GM18502 (cell line): Measurements from ENCODE around the gene LYZL2.
"Not testable (repeated sequence)": the region's sequence is repeated elsewhere in the genome, so short reads cannot be mapped to it uniquely, and the experiment has no call there.

Source experiments
- ATAC-seq: cut with Tn5 transposase; IDR thresholded peaks from one replicate; pipeline ENCODE4 v1.9.1; 2021; ENCODE audit warnings: mild to moderate bottlenecking; ENCODE audit not compliant: unreplicated experiment, poor library complexity

Gene LYZL2

DNA sequence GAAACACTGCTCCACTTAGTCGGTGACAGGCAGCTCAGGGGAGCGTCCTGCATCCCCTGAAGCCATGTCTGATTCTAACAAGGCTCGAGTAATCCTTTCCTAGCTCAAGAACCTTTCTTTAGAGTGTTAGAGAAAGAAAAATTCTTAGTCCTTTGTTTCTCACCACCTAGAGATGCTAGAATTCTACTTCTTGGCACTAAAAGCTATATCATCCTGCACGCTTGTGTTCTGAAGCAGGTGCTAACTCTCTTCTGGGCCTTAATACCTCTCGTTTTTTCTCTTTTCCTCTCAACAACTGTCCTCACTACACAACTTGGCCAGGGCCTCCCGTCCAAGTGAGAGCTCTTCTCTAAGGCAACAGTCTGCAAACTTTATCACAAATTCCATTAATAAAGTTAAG is at the start of gene LYZL2:
TSS of gene LYZL2 (minus strand) at position 101 of the 400 bp plus-strand sequence. CDS start 2,838 bp downstream, outside the sequence.
- no peak for ATAC-seq

- peak; percentile 73 for ATAC-seq
Measured at GRCh38 chr10:30677616-30678015, 48.1 kb upstream of the LYZL2 start.

GRCh38 chr10:30677146-30677545 is 47.6 kb upstream of the LYZL2 start:
- not testable (repeated sequence) for ATAC-seq

DNA sequence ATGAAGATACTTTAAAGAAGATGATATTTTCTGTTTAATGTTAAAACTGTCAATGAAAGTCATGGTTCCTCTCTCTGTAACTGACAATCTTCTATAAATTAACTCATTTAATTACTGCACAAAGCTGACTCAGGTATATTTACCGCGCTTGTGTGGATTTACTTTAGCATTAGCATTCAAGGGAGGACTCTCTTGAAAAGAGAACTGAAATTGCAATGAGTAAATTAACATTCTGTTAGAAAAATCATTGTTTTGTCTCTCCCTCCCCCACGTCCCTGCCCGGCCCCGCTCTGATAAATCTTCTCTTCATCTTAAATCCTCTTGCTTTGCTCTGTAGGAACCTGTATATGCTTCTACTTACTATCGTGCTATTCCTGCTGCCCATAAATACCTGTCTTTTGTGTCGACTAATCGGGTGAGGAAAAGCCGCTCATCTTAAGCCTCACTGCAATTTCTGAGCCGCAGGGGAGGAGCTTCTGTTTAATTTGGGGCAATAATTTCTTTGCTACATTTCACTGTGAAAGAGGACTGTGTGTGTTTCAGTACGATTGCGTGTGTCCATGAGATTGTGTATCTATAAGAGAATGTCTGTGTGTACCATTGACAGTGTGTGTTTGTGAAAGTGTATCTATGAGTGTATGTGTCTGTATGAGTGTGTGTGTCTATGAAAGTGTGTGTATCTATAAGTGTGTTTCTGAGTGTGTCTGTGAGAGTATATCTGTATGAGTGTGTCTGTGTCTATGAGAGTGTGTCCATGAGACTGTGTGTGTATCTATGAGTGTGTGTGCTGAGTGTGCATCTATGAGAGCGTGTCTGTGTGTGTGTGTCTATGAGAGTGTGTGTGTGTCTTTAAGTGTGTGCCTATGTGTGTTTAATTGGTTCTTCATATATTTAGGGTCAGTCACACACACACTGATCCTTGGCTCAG is 46.5 kb upstream of the LYZL2 start:
- no peak for ATAC-seq

DNA sequence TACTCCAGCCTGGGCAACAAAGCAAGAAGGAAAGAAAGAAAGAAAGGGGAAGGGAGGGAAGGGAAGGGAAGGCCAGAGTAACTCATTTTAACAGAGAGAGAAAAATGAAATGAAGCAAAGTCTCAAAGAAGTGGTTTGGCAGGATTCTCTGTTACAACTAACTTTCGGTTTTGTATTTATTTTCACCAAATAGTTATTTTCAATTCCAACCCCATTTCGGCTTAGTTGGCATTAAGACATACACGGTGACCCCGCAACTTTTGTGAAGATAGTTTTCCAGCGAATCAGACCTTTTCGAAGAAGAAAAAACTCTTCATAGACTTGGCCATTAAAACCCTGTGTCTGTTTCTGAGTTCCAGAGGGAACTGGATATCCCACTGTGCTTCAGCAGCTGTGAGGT is 45.2 kb upstream of the LYZL2 start:
- ATAC-seq = no peak

- not testable (repeated sequence) for ATAC-seq
Measured at GRCh38 chr10:30673262-30673661, 43.7 kb upstream of the LYZL2 start.

GRCh38 chr10:30672338-30672737 is 42.8 kb upstream of the LYZL2 start:
- not testable (repeated sequence) for ATAC-seq

GRCh38 chr10:30671026-30671616 is 41.6 kb upstream of the LYZL2 start:
- no peak for ATAC-seq

DNA sequence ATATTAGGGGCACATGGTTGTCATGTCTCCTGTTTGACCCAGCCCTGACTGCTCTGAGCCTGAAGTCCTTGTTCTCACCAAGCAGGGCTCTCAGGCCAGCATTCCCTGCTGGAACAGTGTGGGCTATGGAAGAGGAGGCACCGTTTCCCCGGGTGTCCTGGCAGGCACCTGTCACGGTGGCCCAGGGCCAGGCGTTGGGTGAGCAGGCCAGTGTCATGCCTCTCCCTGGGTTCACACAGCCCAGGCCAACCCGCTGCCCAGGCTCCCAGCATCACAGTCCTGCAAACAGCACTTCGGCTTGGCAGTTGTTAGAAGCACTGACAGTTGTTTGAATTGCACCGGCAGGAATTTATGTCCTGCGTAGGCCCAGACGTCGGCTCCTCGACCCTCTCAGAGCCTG is 38.4 kb upstream of the LYZL2 start:
- not testable (repeated sequence) for ATAC-seq

DNA sequence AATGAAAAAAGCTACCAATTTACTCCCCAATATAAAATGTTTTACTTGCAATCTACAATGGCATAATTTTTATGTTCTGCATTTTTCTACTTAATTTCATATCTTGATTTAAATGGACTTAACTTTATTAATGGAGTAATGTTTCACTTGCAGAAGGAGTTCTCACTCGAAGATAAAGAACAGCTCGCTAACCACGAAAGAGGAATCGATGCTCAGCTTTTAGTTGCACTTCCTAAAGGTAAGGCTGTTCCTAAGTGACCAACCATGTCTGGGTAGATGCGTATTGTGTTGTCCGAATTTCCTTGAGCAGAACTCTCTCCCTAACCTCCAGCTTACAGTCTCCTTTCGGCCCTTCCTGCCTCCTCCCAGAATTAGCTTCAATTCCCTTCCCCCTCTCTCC is 33.9 kb upstream of the LYZL2 start:
- ATAC-seq = peak; percentile 88

- ATAC-seq = no peak
Measured at GRCh38 chr10:30662814-30663213, 33.3 kb upstream of the LYZL2 start.

- ATAC-seq = not testable (repeated sequence)
Measured at GRCh38 chr10:30660314-30660713, 30.8 kb upstream of the LYZL2 start.

- ATAC-seq = no peak
Measured at GRCh38 chr10:30656233-30656632, 26.7 kb upstream of the LYZL2 start.

DNA sequence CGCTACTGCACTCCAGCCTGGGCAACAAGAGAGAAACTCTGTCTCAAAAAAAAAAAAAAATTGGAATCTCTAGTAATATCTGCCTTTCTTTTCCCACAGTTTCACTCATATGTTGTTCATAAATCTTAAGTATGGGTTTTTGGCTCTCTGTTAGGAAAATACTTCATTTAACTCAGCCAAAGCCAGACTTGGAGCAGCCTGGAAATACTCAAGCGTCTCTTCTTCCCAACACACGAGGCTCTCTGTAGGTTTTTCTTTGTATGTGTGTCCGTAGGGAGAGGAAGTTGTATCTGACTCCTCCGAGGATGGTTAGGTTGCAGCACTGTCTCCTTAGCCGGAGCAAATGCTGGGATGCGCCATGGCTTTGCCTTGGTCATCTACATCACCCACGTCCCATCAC is 25.4 kb upstream of the LYZL2 start:
- not testable (repeated sequence) for ATAC-seq

DNA sequence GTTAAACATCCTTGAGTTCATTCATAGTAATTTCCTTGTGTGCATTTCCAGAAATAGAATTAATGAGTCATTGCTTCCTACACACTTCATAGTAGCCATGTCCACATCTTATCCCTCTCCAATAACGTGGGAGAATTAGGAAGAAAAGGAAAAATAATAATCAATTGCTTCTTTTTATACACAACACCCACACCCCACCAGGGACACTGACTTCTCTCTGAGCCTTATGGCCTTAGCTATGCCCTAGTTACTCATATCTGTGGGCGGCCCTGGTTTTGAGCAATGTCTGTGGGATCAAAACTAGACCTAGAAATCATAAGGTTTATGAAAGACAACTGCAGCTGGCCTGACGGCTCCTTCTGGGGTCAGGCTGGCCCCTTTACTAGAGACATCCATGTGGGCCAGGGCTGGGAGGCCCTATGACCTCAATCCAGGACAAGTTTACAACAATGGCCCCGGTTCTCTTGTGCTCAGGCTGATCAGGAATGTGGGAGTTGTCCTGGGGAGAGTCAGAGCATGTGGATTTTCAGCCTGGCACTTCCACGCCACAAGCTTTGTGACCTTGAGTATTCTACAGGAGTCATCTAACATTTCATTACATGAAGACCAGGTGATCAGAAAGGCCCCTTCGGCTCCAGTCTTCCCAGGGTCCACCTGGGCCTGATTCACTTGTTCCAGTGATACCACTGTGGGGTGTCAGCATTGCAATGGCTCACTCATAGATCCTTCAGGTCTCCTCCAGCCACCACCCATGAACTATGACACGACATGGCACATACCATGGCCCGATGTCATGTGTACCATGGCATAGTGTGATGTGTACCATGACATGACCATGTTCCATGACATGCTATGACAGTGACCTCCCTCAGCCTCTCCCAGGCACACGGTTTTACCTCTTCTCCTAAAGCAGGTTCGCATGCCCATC is 22.2 kb upstream of the LYZL2 start:
- ATAC-seq = not testable (repeated sequence)

DNA sequence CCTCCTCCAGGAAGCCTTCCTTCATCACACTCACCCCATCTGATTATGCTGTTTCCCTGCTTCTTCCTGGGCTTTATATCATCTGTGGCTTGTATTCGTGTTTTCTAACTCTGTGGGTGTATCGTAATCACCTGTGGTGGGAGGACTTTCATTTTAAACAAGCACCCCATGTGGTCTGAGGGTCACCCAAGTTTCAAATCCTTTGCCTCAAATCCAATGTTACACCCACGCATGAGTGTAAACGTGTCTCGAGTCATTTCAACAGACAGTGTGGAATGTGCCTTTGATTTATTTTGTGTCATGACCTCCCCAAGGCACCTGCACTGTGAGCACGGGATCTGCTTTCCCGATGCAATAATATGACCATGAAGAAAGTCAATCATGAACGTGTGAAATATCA is 17.5 kb upstream of the LYZL2 start:
- ATAC-seq = no peak

DNA sequence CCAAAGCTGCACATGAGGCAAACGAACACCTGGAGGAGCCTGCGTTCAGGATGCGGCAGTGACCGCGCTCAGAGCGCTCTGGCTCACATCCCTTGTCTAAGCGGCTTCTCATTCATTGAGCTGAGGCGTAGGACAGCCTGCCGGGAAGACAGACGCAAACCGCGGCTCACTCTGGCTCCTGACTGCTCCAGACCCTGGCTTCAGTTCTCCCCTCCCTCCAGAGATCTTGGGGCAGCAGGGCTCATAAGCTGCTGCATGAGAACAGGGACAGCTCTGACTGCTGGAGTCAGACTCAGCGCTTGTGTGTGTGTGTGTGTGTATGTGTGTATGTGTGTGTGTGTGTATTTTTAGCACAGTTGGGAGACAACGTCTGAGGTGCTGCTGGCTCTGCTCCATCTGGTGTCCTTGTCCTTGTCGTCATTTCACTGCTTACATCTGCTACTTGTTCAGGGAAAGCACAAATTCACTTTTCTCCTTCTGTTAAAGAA is 15.8 kb upstream of the LYZL2 start:
- no peak for ATAC-seq

DNA sequence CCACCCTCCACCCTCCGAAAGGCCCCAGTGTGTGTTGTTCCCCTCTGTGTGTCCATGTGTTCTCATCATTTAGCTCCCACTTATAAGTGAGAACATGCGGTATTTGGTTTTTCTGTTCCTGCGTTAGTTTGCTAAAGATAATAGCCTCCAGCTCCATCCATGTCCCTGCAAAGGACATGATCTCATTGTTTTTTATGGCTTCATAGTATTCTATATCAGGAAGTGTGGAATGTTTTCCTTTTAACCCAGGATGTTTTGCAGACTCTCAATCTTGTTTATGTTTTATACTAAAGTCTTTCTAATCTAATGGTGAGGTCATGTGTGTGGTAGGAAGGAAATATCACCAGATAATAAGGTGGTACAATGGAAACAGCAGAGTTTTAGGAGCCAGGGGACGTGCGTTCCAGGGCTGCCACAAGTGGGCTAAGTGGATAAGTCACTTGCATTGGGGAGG is 14.9 kb upstream of the LYZL2 start:
- ATAC-seq = not testable (repeated sequence)

GRCh38 chr10:30643557-30644199 is 14.1 kb upstream of the LYZL2 start:
- not testable (repeated sequence) for ATAC-seq

DNA sequence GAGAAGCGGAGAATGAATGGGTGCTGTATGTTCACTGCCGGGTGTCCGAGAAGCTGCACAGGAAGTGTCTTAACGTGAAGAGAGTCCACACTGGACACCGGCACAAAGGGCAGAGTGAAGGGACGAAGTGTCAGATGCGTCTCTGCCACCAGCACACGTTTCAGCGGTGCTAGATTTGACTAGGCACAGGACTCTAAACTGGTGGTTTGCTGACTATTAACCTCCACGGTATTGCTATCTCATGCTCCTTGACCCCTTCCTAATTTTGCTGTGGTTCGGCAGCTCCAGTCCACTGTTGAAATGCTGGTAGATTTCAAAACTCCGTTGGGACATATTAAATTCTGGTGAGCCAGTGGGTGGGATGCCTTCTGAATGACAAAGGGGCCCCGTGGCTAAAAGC is 13.3 kb upstream of the LYZL2 start:
- ATAC-seq = not testable (repeated sequence)
